ENCODE results near the gene JAKMIP1.

- TF ChIP-seq CTCF (IDR thresholded peaks at IDR 0.05; ENCODE audit: poor library complexity, severe bottlenecking) (no peak), EP300 (conservative IDR thresholded peaks at IDR 0.05; ENCODE audit: poor library complexity, severe bottlenecking) (no peak), EZH2 (IDR thresholded peaks at IDR 0.05; ENCODE audit: borderline replicate concordance, insufficient read depth, low read length, poor library complexity, severe bottlenecking) (no peak), TAF1 (IDR thresholded peaks at IDR 0.05; ENCODE audit: low read depth) (no peak), REST (IDR thresholded peaks at IDR 0.05; ENCODE audit: borderline replicate concordance) (no peak)
Measured at GRCh38 chr4:6085691-6086628, 114.4 kb downstream of the JAKMIP1 start.

All from neural cell (in vitro differentiated cells).